Common myeloid progenitor, CD34-positive (primary cell): ENCODE data around the gene DYNAP.

ENCODE experiments used
- CTCF ChIA-PET: fragments of 350-600 bp; sonication (Branson Sonifier 250); formaldehyde crosslinking; loops from one replicate; lab custom pipeline; 2021; ENCODE audit warnings: antibody characterized with exemption; lab: Charles Lee
- POLR2A ChIA-PET: fragments of 350-600 bp; sonication (Branson Sonifier 250); formaldehyde crosslinking; loops from one replicate; lab custom pipeline; 2021; ENCODE audit warnings: antibody characterized with exemption; lab: Charles Lee
- DNase-seq, 3 donors: peaks; one replicate each; pipeline versions ENCODE4 v3.0.0 to v3.0.0-alpha.2; 2013
- H3K27ac ChIP-seq, 2 experiments: 1 replicate in 1 of 2; 2 replicates in 1 of 2; pipeline ENCODE4 v1.7.0; 2013; ENCODE audit warnings: inconsistent platforms in 2 of 2, low read length in 2 of 2, mild to moderate bottlenecking in 2 of 2, low read depth in 1 of 2, moderate library complexity in 1 of 2; ENCODE audit not compliant: severe bottlenecking in 2 of 2, insufficient read depth in 1 of 2, poor library complexity in 1 of 2
- H3K27me3 ChIP-seq, 5 experiments: replicated peaks in 2 of 5; 1 replicate in 3 of 5; 2 replicates in 2 of 5; pipeline versions ENCODE4 v1.6.1 to v1.7.0; 2013; ENCODE audit warnings: low read length in 4 of 5, mild to moderate bottlenecking in 2 of 5, moderate library complexity in 2 of 5, inconsistent platforms in 1 of 5; ENCODE audit not compliant: insufficient read depth in 5 of 5, control insufficient read depth in 4 of 5
- H3K36me3 ChIP-seq, 4 experiments: 1 replicate in 2 of 4; 2 replicates in 2 of 4; pipeline versions ENCODE4 v1.6.1 to v1.7.0; 2013; ENCODE audit warnings: low read length in 3 of 4, control low read depth in 1 of 4, mild to moderate bottlenecking in 1 of 4; ENCODE audit not compliant: control insufficient read depth in 4 of 4, insufficient read depth in 4 of 4
- H3K4me1 ChIP-seq, 4 experiments: 1 replicate in 3 of 4; 2 replicates in 1 of 4; pipeline versions ENCODE4 v1.6.1 to v1.7.1; 2013; ENCODE audit warnings: low read length in 3 of 4, mild to moderate bottlenecking in 3 of 4, control low read depth in 1 of 4, inconsistent platforms in 1 of 4, moderate library complexity in 1 of 4; ENCODE audit not compliant: control insufficient read depth in 4 of 4, insufficient read depth in 4 of 4; ENCODE audit errors: control extremely low read depth in 1 of 4
- H3K4me3 ChIP-seq, 7 experiments: 1 replicate in 4 of 7; 2 replicates in 3 of 7; pipeline versions ENCODE4 v1.5.1 to v1.7.0; 2013; ENCODE audit warnings: mild to moderate bottlenecking in 7 of 7, low read length in 6 of 7, moderate library complexity in 6 of 7, inconsistent platforms in 2 of 7, low read depth in 2 of 7, control low read depth in 1 of 7; ENCODE audit not compliant: insufficient read depth in 4 of 7, control insufficient read depth in 1 of 7; ENCODE audit errors: extremely low read depth in 1 of 7
- H3K9me3 ChIP-seq, 5 experiments: 1 replicate in 4 of 5; 2 replicates in 1 of 5; pipeline versions ENCODE4 v1.6.1 to v1.7.1; 2013; ENCODE audit warnings: low read length in 4 of 5, mild to moderate bottlenecking in 2 of 5, inconsistent platforms in 1 of 5, low read depth in 1 of 5, moderate library complexity in 1 of 5; ENCODE audit not compliant: control insufficient read depth in 4 of 5, insufficient read depth in 2 of 5; ENCODE audit errors: control extremely low read depth in 1 of 5
- WGBS: methylation state at CpG from one replicate; pipeline ENCODE4 v1.1.5; 2013; ENCODE audit not compliant: insufficient coverage; 5-methylcytosine and 5-hydroxymethylcytosine counted together

DYNAP gene

GRCh38 chr18:54622084-54622483 lies 31.0 kb downstream of the DYNAP start:
- no peak overlapping the region for H3K4me3 ChIP-seq
- H3K27me3 ChIP-seq, result no peaks in the 10 kb centered on the region
- CTCF ChIA-PET, result no interaction called here
- no peak for DNase-seq
- peaks cover 0 to under 1% (median 0%) of the 10 kb centered on the region in 4 experiments for H3K4me1 ChIP-seq
- H3K27ac ChIP-seq, result no peak overlapping the region
- H3K9me3 ChIP-seq, result peaks cover 0 to 20% (median 4%) of the 10 kb centered on the region in 5 experiments
- H3K36me3 ChIP-seq, result no peaks in the 10 kb centered on the region
- POLR2A ChIA-PET, result no interaction called here

DNA sequence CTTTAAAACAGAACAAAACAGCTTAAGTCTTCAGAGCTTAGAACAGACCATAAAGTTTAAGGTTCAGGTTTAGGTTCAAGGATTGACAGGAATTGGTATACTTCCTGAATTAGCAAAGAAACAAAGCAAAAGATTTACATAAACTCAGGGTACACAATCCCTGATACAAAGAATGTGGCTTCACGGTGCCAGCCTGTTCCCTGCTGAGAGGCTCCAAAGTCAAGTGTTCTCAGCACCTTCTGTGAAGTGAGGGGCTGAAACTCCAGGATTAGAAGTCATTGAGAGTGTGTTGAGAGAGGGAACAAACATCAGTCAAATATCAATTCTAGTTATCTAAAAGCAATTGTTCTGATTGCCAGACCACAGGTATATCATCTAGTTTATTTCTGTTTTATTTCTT lies 35.7 kb downstream of the DYNAP start:
- Histone ChIP-seq H3K9me3 (peaks cover 0 to 14% (median 4%) of the 10 kb centered on the region in 5 experiments), H3K4me1 (no peaks in the 10 kb centered on the region), H3K36me3 (no peaks in the 10 kb centered on the region), H3K27me3 (no peaks in the 10 kb centered on the region), H3K27ac (no peak overlapping the region), H3K4me3 (no peak overlapping the region)
- CTCF ChIA-PET, result no interaction called here
- DNase-seq, result no peak
- WGBS, result 83% methylated on average over 1 of the region's 1 CpG
- POLR2A ChIA-PET, result no interaction called here

- no peak for DNase-seq
- H3K9me3 ChIP-seq, result peaks cover 0 to 3% (median 2%) of the 10 kb centered on the region in 5 experiments
- H3K27me3 ChIP-seq, result no peaks in the 10 kb centered on the region
- no peak overlapping the region for H3K4me3 ChIP-seq
- no peak overlapping the region for H3K27ac ChIP-seq
- no peaks in the 10 kb centered on the region for H3K4me1 ChIP-seq
- ChIA-PET CTCF (no interaction called here), POLR2A (no interaction called here)
- no peaks in the 10 kb centered on the region for H3K36me3 ChIP-seq
Observed at GRCh38 chr18:54630963-54631362, 39.9 kb downstream of the DYNAP start.

- H3K27me3 ChIP-seq, result peaks cover 0 to 2% (median 0%) of the 10 kb centered on the region in 5 experiments
- no peak overlapping the region for H3K27ac ChIP-seq
- no peaks in the 10 kb centered on the region for H3K36me3 ChIP-seq
- ChIA-PET POLR2A (no interaction called here), CTCF (no interaction called here)
- H3K4me1 ChIP-seq, result no peaks in the 10 kb centered on the region
- no peak overlapping the region for H3K4me3 ChIP-seq
- 94% methylated on average over 2 of the region's 4 CpGs for WGBS
- no peaks in the 10 kb centered on the region for H3K9me3 ChIP-seq
- no peak for DNase-seq
Observed at GRCh38 chr18:54636217-54636616, 45.2 kb downstream of the DYNAP start.

GRCh38 chr18:54641734-54642133 lies 50.7 kb downstream of the DYNAP start:
- H3K36me3 ChIP-seq, result no peaks in the 10 kb centered on the region
- no CpG with 5 or more reads among the region's 1 CpG for WGBS
- peaks cover 0 to 5% (median 0%) of the 10 kb centered on the region in 5 experiments for H3K27me3 ChIP-seq
- H3K4me1 ChIP-seq, result no peaks in the 10 kb centered on the region
- ChIA-PET POLR2A (no interaction called here), CTCF (interaction anchor here (3.1 kb wide), 1 partner anchor 82 kb away, joined by 8 read pairs; no protein-coding TSS in a partner anchor)
- no peak overlapping the region for H3K4me3 ChIP-seq
- no peak overlapping the region for H3K27ac ChIP-seq
- H3K9me3 ChIP-seq, result no peaks in the 10 kb centered on the region
- no peak for DNase-seq

GRCh38 chr18:54647176-54647575 lies 56.1 kb downstream of the DYNAP start:
- WGBS, result 20% methylated on average over 1 of the region's 2 CpGs
- H3K9me3 ChIP-seq, result no peaks in the 10 kb centered on the region
- CTCF ChIA-PET, result interaction anchor here (0.6 to 0.7 kb wide), 2 partner anchors 11 to 88 kb away, joined by 3 read pairs; no protein-coding TSS in a partner anchor
- H3K4me3 ChIP-seq, result no peak overlapping the region
- no peaks in the 10 kb centered on the region for H3K4me1 ChIP-seq
- peaks cover 0 to 3% (median 0%) of the 10 kb centered on the region in 5 experiments for H3K27me3 ChIP-seq
- peak; percentile 54 to 80 (median 79) for DNase-seq
- H3K36me3 ChIP-seq, result no peaks in the 10 kb centered on the region
- no peak overlapping the region for H3K27ac ChIP-seq
- POLR2A ChIA-PET, result no interaction called here
